Germinal center (tissue), 1 donor: ENCODE data around the gene NPIPB2.

Experiments
- DNase-seq: peaks from one replicate; pipeline ENCODE4 v3.0.0; 2012; ENCODE audit warnings: mixed read lengths, low spot score

Gene NPIPB2

GRCh38 chr16:11901091-11901490, 40.8 kb downstream of the NPIPB2 start:
- DNase-seq = no peak

- no peak for DNase-seq
These were observed 45.2 kb downstream of the NPIPB2 start for GRCh38 chr16:11896486-11897176.

- DNase-seq = no peak
These were observed 48.3 kb downstream of the NPIPB2 start for GRCh38 chr16:11893571-11893970.

- DNase-seq = no peak
These were observed 49.1 kb downstream of the NPIPB2 start for GRCh38 chr16:11892761-11893160.

- DNase-seq = no peak
These were observed 51.4 kb downstream of the NPIPB2 start for GRCh38 chr16:11890231-11890965.

GRCh38 chr16:11886881-11887280, 55.0 kb downstream of the NPIPB2 start:
- DNase-seq = no peak

- no peak for DNase-seq
These were observed 57.8 kb downstream of the NPIPB2 start for GRCh38 chr16:11884035-11884434.

- DNase-seq = no peak
These were observed 61.8 kb downstream of the NPIPB2 start for GRCh38 chr16:11880007-11880406.

GRCh38 chr16:11877374-11877773, 64.5 kb downstream of the NPIPB2 start:
- no peak for DNase-seq
